ENCODE data around the gene ADISSP.

Gene ADISSP

DNA sequence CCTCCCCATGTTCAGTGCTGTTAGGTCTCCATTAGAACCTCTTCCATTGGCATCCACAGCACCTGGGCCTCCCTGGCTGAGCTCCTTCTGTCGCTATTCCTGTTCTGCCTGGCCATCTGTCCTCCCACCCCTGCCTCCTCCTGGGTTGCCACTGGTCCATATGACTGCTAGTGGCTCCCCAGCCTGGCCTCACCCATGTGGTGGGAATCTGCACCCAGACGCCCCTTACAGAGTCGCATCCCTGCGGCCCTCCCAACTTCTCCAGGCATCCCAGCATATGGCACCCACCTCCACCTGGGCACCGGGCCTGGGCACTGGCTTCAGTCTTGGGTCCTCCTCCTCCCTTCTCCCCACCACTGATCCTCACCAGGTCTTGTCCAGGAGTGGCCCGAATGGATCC, 36.3 kb upstream of the ADISSP start:
- H3K9me3 ChIP-seq (ENCODE audit: control insufficient read depth, low read depth, low read length), result no peaks in the 10 kb centered on the region
- H3K27ac ChIP-seq (ENCODE audit: low read length), result no peak overlapping the region
- H3K36me3 ChIP-seq (ENCODE audit: control insufficient read depth, low read depth, low read length), result peaks cover 29% of the 10 kb centered on the region
- no peaks in the 10 kb centered on the region for H3K27me3 ChIP-seq (ENCODE audit: control insufficient read depth, insufficient read depth, low read length)
- no peak overlapping the region for H3K9ac ChIP-seq (ENCODE audit: low read length)
- no peak overlapping the region for H3K4me3 ChIP-seq (ENCODE audit: low read length)
- peaks cover 30% of the 10 kb centered on the region for H3K4me1 ChIP-seq (ENCODE audit: control insufficient read depth, low read depth, low read length)

DNA sequence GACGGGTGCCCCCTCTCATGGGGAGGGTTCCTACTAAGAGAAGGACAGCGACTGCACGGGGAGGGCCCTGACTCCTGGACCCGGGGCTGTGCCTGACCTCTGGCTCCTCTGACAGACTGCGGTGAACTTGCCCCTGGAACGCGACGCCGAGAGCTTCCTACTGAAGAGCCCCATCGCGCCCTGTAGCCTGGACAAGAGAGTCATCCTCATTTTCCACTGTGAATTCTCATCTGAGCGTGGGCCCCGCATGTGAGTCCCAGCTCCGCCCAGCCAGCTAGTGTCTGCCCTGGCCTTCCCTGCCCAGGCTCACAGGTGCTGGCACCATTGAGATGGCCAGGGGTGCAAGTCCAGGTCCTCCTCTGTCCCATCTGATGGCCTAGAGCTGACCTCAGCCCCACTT, 35.7 kb upstream of the ADISSP start:
- no peak overlapping the region for H3K9ac ChIP-seq (ENCODE audit: low read length)
- H3K4me1 ChIP-seq (ENCODE audit: control insufficient read depth, low read depth, low read length), result peaks cover 32% of the 10 kb centered on the region
- no peaks in the 10 kb centered on the region for H3K27me3 ChIP-seq (ENCODE audit: control insufficient read depth, insufficient read depth, low read length)
- no peak overlapping the region for H3K4me3 ChIP-seq (ENCODE audit: low read length)
- H3K36me3 ChIP-seq (ENCODE audit: control insufficient read depth, low read depth, low read length), result peaks cover 29% of the 10 kb centered on the region
- H3K27ac ChIP-seq (ENCODE audit: low read length), result no peak overlapping the region
- H3K9me3 ChIP-seq (ENCODE audit: control insufficient read depth, low read depth, low read length), result no peaks in the 10 kb centered on the region

DNA sequence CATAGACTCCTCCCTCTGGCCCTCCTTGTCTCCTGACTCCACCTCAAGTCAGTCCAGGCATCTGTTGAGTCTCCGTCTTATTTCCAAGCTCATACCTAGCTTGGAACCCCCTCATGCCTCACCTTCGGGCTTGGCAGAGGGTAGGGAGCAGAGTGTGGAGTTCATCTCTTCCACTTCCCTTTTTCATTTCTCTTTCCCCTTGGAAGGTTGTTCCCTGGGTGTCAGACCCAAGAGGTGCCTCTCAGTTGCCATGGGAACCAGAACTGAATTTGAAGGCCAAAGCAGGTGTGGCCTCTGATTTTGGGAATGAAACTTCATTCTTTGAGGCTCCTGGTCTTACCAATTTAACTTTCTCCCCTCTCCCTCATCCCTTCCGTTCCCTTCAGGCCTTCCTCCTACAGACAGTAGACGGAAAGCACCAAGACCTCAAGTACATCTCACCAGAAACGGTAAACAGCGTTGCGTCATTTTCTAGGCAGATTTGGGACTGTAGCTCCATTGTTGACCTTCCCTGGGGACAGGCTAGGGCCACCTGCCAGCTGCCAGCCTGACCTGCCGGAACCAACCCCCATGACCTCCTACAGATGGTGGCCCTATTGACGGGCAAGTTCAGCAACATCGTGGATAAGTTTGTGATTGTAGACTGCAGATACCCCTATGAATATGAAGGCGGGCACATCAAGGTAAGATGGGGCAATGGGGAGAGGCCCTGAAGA, 35.1 kb upstream of the ADISSP start:
- no peak overlapping the region for H3K9ac ChIP-seq (ENCODE audit: low read length)
- H3K4me3 ChIP-seq (ENCODE audit: low read length), result no peak overlapping the region
- no peaks in the 10 kb centered on the region for H3K9me3 ChIP-seq (ENCODE audit: control insufficient read depth, low read depth, low read length)
- H3K27ac ChIP-seq (ENCODE audit: low read length), result no peak overlapping the region
- H3K4me1 ChIP-seq (ENCODE audit: control insufficient read depth, low read depth, low read length), result peaks cover 32% of the 10 kb centered on the region
- H3K27me3 ChIP-seq (ENCODE audit: control insufficient read depth, insufficient read depth, low read length), result no peaks in the 10 kb centered on the region
- H3K36me3 ChIP-seq (ENCODE audit: control insufficient read depth, low read depth, low read length), result peaks cover 29% of the 10 kb centered on the region

- Histone ChIP-seq H3K27me3 (ENCODE audit: control insufficient read depth, insufficient read depth, low read length) (no peaks in the 10 kb centered on the region), H3K36me3 (ENCODE audit: control insufficient read depth, low read depth, low read length) (peaks cover 29% of the 10 kb centered on the region), H3K9me3 (ENCODE audit: control insufficient read depth, low read depth, low read length) (no peaks in the 10 kb centered on the region), H3K27ac (ENCODE audit: low read length) (no peak overlapping the region), H3K9ac (ENCODE audit: low read length) (no peak overlapping the region), H3K4me1 (ENCODE audit: control insufficient read depth, low read depth, low read length) (peaks cover 30% of the 10 kb centered on the region), H3K4me3 (ENCODE audit: low read length) (no peak overlapping the region)
Measured at GRCh38 chr20:3801846-3802245, 34.3 kb upstream of the ADISSP start.

DNA sequence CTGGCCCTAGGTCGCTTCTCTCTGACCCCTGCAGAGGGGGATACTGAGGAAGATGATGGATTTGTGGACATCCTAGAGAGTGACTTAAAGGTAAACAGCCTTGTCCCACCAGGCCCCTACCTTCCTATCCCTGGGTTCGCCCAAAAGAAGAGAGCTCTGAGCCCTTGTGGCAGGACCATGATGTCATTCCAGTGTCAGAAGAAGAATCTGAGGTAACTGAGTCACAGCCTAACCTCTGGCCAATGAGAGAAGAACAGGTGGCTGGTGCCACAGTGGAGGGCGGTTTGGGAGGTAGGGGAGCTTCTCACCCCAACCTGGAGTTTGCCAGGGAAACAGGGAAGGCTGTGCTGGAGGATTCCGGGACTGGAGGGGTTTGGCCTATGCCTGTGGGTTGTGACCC, 33.7 kb upstream of the ADISSP start:
- Histone ChIP-seq H3K4me3 (ENCODE audit: low read length) (no peak overlapping the region), H3K4me1 (ENCODE audit: control insufficient read depth, low read depth, low read length) (peaks cover 30% of the 10 kb centered on the region), H3K27me3 (ENCODE audit: control insufficient read depth, insufficient read depth, low read length) (no peaks in the 10 kb centered on the region), H3K27ac (ENCODE audit: low read length) (no peak overlapping the region), H3K9me3 (ENCODE audit: control insufficient read depth, low read depth, low read length) (no peaks in the 10 kb centered on the region), H3K9ac (ENCODE audit: low read length) (no peak overlapping the region), H3K36me3 (ENCODE audit: control insufficient read depth, low read depth, low read length) (peaks cover 29% of the 10 kb centered on the region)

DNA sequence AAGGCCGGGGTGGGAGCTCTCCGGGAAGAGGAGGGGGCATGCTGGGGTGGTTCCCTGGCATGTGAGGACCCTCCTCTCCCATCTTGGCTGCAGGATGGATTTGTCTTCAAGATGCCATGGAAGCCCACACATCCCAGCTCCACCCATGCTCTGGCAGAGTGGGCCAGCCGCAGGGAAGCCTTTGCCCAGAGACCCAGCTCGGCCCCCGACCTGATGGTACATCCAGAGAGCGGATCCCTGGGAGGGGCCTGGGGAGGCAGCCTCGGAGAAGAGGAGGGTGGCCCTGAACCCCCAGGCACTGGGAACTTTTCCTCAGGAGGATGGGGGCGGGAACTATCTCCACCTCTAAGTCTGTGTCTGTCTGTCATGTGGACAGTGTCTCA, 33.3 kb upstream of the ADISSP start:
- peaks cover 30% of the 10 kb centered on the region for H3K4me1 ChIP-seq (ENCODE audit: control insufficient read depth, low read depth, low read length)
- no peak overlapping the region for H3K9ac ChIP-seq (ENCODE audit: low read length)
- H3K27ac ChIP-seq (ENCODE audit: low read length), result no peak overlapping the region
- no peak overlapping the region for H3K4me3 ChIP-seq (ENCODE audit: low read length)
- no peaks in the 10 kb centered on the region for H3K9me3 ChIP-seq (ENCODE audit: control insufficient read depth, low read depth, low read length)
- H3K36me3 ChIP-seq (ENCODE audit: control insufficient read depth, low read depth, low read length), result peaks cover 29% of the 10 kb centered on the region
- H3K27me3 ChIP-seq (ENCODE audit: control insufficient read depth, insufficient read depth, low read length), result no peaks in the 10 kb centered on the region

DNA sequence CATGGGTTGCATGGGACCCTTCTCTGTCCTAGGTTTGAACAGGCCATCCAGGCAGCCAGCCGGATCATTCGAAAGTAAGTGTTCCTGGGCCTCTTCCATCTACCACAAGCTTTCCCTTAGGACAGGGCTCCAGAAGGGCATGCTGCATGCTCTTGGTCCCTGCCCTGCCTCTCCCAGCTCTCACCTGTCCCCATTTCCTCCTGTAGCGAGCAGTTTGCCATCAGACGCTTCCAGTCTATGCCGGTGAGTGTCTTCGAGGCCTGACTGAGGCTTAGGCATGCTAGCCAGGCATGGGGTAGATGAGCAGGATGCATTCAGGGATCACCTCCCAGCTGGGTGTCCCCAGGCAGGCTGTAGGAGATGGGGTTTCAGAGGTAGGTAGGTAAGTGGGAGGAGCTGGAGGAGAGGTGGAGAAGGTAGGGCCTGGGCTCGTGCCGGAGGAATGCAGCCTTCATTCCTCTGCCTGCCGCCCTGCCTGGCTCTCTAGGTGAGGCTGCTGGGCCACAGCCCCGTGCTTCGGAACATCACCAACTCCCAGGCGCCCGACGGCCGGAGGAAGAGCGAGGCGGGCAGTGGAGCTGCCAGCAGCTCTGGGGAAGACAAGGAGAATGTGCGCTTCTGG, 32.8 kb upstream of the ADISSP start:
- H3K36me3 ChIP-seq (ENCODE audit: control insufficient read depth, low read depth, low read length), result peaks cover 29% of the 10 kb centered on the region
- no peaks in the 10 kb centered on the region for H3K27me3 ChIP-seq (ENCODE audit: control insufficient read depth, insufficient read depth, low read length)
- H3K4me1 ChIP-seq (ENCODE audit: control insufficient read depth, low read depth, low read length), result peaks cover 34% of the 10 kb centered on the region
- no peaks in the 10 kb centered on the region for H3K9me3 ChIP-seq (ENCODE audit: control insufficient read depth, low read depth, low read length)
- H3K27ac ChIP-seq (ENCODE audit: low read length), result peak overlapping the region; percentile 51
- peak overlapping the region; percentile 42 for H3K4me3 ChIP-seq (ENCODE audit: low read length)
- peak overlapping the region; percentile 36 for H3K9ac ChIP-seq (ENCODE audit: low read length)

DNA sequence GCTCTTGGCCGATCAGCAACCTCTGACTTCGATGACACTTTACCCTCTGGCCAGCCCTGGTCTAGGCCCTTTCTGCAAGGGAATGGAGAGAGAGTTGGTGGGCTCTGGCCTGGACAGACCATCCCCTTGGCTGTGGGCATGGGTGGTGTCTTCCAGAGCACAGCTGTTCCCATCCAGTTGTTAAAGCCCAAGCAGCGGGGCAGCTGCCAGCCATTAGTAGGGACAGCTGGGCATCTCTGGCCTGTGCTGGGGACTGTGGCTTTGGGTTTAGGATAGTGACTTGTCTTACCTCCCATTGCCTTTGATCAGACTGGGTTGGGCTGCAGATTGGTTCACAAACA, 31.3 kb upstream of the ADISSP start:
- no peaks in the 10 kb centered on the region for H3K9me3 ChIP-seq (ENCODE audit: control insufficient read depth, low read depth, low read length)
- H3K9ac ChIP-seq (ENCODE audit: low read length), result peak overlapping the region; percentile 33
- peaks cover 34% of the 10 kb centered on the region for H3K4me1 ChIP-seq (ENCODE audit: control insufficient read depth, low read depth, low read length)
- peak overlapping the region; percentile 72 for H3K27ac ChIP-seq (ENCODE audit: low read length)
- peak overlapping the region; percentile 28 for H3K4me3 ChIP-seq (ENCODE audit: low read length)
- no peaks in the 10 kb centered on the region for H3K27me3 ChIP-seq (ENCODE audit: control insufficient read depth, insufficient read depth, low read length)
- H3K36me3 ChIP-seq (ENCODE audit: control insufficient read depth, low read depth, low read length), result peaks cover 23% of the 10 kb centered on the region

DNA sequence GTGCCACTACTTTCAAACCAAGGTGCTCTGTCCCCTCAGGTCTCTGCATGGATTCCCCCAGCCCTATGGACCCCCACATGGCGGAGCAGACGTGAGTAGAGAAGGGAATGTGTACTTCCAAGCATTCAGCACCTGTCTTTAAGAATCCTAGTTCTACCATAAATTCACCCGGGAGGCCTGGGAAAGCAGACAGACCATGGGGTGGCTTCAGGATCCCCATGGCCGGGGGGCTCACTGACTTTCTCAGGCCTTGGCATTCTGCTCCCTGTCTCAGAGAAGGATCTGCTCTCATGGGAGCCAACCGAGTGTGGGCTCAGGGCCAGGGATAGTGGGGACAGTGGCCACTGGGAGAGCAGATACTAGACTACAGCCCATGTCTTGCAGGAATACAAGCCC, 30.8 kb upstream of the ADISSP start:
- H3K27me3 ChIP-seq (ENCODE audit: control insufficient read depth, insufficient read depth, low read length), result no peaks in the 10 kb centered on the region
- peaks cover 19% of the 10 kb centered on the region for H3K36me3 ChIP-seq (ENCODE audit: control insufficient read depth, low read depth, low read length)
- H3K9me3 ChIP-seq (ENCODE audit: control insufficient read depth, low read depth, low read length), result no peaks in the 10 kb centered on the region
- H3K27ac ChIP-seq (ENCODE audit: low read length), result no peak overlapping the region
- H3K9ac ChIP-seq (ENCODE audit: low read length), result no peak overlapping the region
- no peak overlapping the region for H3K4me3 ChIP-seq (ENCODE audit: low read length)
- H3K4me1 ChIP-seq (ENCODE audit: control insufficient read depth, low read depth, low read length), result peaks cover 34% of the 10 kb centered on the region

- Histone ChIP-seq H3K27me3 (ENCODE audit: control insufficient read depth, insufficient read depth, low read length) (no peaks in the 10 kb centered on the region), H3K9ac (ENCODE audit: low read length) (no peak overlapping the region), H3K9me3 (ENCODE audit: control insufficient read depth, low read depth, low read length) (no peaks in the 10 kb centered on the region), H3K4me3 (ENCODE audit: low read length) (peak overlapping the region; percentile 86), H3K4me1 (ENCODE audit: control insufficient read depth, low read depth, low read length) (peaks cover 34% of the 10 kb centered on the region), H3K27ac (ENCODE audit: low read length) (no peak overlapping the region), H3K36me3 (ENCODE audit: control insufficient read depth, low read depth, low read length) (peaks cover 13% of the 10 kb centered on the region)
Measured at GRCh38 chr20:3797592-3798372, 30.2 kb upstream of the ADISSP start.

- Histone ChIP-seq H3K4me3 (ENCODE audit: low read length) (peak overlapping the region; percentile 86), H3K36me3 (ENCODE audit: control insufficient read depth, low read depth, low read length) (peaks cover 8% of the 10 kb centered on the region), H3K9me3 (ENCODE audit: control insufficient read depth, low read depth, low read length) (no peaks in the 10 kb centered on the region), H3K4me1 (ENCODE audit: control insufficient read depth, low read depth, low read length) (peaks cover 34% of the 10 kb centered on the region), H3K27ac (ENCODE audit: low read length) (no peak overlapping the region), H3K27me3 (ENCODE audit: control insufficient read depth, insufficient read depth, low read length) (no peaks in the 10 kb centered on the region), H3K9ac (ENCODE audit: low read length) (peak overlapping the region; percentile 50)
Measured at GRCh38 chr20:3797226-3797545, 29.6 kb upstream of the ADISSP start.

Data from iPS-18a (cell line).